Tibial nerve (tissue), 4 donors: ENCODE results near the gene TAF4.

Experiments used
- EP300 ChIP-seq, 2 donors: sonication (generic); formaldehyde crosslinking; IDR thresholded peaks; one replicate each; pipeline ENCODE4 v1.6.1; 2017; ENCODE audit warnings: antibody characterized with exemption in 2 of 2, mild to moderate bottlenecking in 1 of 2
- POLR2A ChIP-seq, 2 donors: fragments of 450-650 bp; IDR thresholded peaks; one replicate each; pipeline ENCODE4 v1.6.1; 2017; ENCODE audit warnings: antibody characterized with exemption in 2 of 2, mild to moderate bottlenecking in 2 of 2, moderate library complexity in 2 of 2
- TF ChIP-seq, protein P1 (sequence below), 5 experiments: fragments of 200-600 bp in 3 of 5; fragments of 450-650 bp in 2 of 5; sonication (generic) in 3 of 5; IDR thresholded peaks; one replicate each; pipeline ENCODE4 v1.5.1; 2016 to 2019; ENCODE audit warnings: antibody characterized with exemption in 5 of 5, mild to moderate bottlenecking in 3 of 5, moderate library complexity in 2 of 5

DNA sequence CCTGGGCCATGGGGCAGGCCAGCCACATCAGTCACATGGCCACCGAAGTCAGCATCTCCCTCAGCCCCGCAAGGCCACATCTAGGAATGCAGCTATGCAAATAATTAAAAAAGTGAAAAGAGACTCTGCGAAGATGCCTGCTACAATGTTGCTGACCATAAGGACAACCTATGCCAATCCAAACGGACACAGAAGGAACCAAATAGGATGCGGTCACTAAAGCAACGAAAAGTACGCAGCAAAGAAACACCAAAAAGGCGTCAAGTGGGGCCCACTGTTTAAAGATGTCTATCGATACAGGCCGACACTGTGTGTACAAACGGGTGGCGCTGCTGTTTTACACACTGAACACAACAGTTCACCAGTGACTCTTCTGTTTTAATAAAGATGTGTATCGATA is 56.4 kb downstream of the TAF4 start:
- TF ChIP-seq, protein P1, sequence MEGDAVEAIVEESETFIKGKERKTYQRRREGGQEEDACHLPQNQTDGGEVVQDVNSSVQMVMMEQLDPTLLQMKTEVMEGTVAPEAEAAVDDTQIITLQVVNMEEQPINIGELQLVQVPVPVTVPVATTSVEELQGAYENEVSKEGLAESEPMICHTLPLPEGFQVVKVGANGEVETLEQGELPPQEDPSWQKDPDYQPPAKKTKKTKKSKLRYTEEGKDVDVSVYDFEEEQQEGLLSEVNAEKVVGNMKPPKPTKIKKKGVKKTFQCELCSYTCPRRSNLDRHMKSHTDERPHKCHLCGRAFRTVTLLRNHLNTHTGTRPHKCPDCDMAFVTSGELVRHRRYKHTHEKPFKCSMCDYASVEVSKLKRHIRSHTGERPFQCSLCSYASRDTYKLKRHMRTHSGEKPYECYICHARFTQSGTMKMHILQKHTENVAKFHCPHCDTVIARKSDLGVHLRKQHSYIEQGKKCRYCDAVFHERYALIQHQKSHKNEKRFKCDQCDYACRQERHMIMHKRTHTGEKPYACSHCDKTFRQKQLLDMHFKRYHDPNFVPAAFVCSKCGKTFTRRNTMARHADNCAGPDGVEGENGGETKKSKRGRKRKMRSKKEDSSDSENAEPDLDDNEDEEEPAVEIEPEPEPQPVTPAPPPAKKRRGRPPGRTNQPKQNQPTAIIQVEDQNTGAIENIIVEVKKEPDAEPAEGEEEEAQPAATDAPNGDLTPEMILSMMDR (IDR thresholded peaks at IDR 0.05): no peak
- TF ChIP-seq EP300 (IDR thresholded peaks at IDR 0.05) (no peak), POLR2A (IDR thresholded peaks at IDR 0.05) (no peak)
